Kidney (tissue), 14 donors: Measurements from ENCODE around the gene PGBD5. TPM values are rescaled to one million over a fixed set of nuclear protein-coding genes. Genes with fewer than 3 reads are reported as not detected.

Source experiments
- DNase-seq, 5 donors: peaks; one replicate each; pipeline ENCODE4 v3.0.0-alpha.2; 2013 to 2020
- FAIRE-seq: peaks from 2 replicates; lab custom pipeline; 2012; peaks lifted over from hg19 to GRCh38; lab: Jason Lieb, UNC
- H3K27ac ChIP-seq, 2 donors: one replicate each; pipeline ENCODE4 v1.7.0; 2013; ENCODE audit warnings: low read depth in 2 of 2, low read length in 2 of 2, inconsistent platforms in 1 of 2
- H3K27me3 ChIP-seq: one replicate; pipeline ENCODE4 v1.7.1; 2013; ENCODE audit warnings: low read length, inconsistent platforms; ENCODE audit not compliant: control insufficient read depth, insufficient read depth
- H3K36me3 ChIP-seq, 3 donors: one replicate each; pipeline versions ENCODE4 v1.7.0 to v1.7.1; 2013; ENCODE audit warnings: low read length in 3 of 3, control low read depth in 1 of 3, inconsistent platforms in 1 of 3; ENCODE audit not compliant: insufficient read depth in 3 of 3, control insufficient read depth in 2 of 3
- H3K4me1 ChIP-seq, 3 donors: one replicate each; pipeline versions ENCODE4 v1.7.0 to v1.7.1; 2013; ENCODE audit warnings: low read length in 3 of 3, inconsistent platforms in 1 of 3, low read depth in 1 of 3; ENCODE audit not compliant: control insufficient read depth in 2 of 3, insufficient read depth in 2 of 3
- H3K4me3 ChIP-seq, 3 donors: one replicate each; pipeline versions ENCODE4 v1.7.0 to v1.8.1; 2013; ENCODE audit warnings: low read length in 3 of 3, control low read depth in 1 of 3, inconsistent platforms in 1 of 3
- H3K9ac ChIP-seq, 3 donors: one replicate each; pipeline versions ENCODE4 v1.7.0 to v1.7.1; 2013; ENCODE audit warnings: low read length in 3 of 3, control low read depth in 1 of 3, inconsistent platforms in 1 of 3
- H3K9me3 ChIP-seq, 3 donors: one replicate each; pipeline versions ENCODE4 v1.7.0 to v1.7.1; 2013; ENCODE audit warnings: low read length in 3 of 3, control low read depth in 1 of 3, inconsistent platforms in 1 of 3; ENCODE audit not compliant: control insufficient read depth in 2 of 3, insufficient read depth in 1 of 3
- intact Hi-C: fragments of 100-400 bp; cut with DNase I; formaldehyde crosslinking; loops from one replicate; pipeline ENCODE4 v1.11.1; 2022
- polyA plus RNA-seq: library from polyadenylated mRNA; stranded (reverse); fragments of 350-450 nt; fragmentation: Illumina TruSeq; extraction: RNeasy Lipid Tissue Mini Kit (QIAGEN cat#74804); gene quantifications from one replicate; pipeline ENCODE4 v1.2.3, GENCODE V29; 2014; ENCODE audit warnings: low read depth, low replicate concordance; ENCODE audit not compliant: insufficient read depth
- total RNA-seq: library from RNA; stranded (reverse); fragmentation: NEBNext Ultra II Directional; extraction: Animal tissue kit (Norgen Biotek cat#: 25700); gene quantifications from one replicate; pipeline ENCODE4 v1.2.1, GENCODE V29; 2021
- TF ChIP-seq, protein P1 (sequence below): IDR thresholded peaks from 3 replicates; pipeline ENCODE4 v1.5.1; 2012; ENCODE audit warnings: mild to moderate bottlenecking, moderate library complexity, borderline replicate concordance; ENCODE audit not compliant: insufficient read depth; ENCODE audit errors: extremely low read depth
- donor health status: control.
- donor health status: control.
- donor health status: control.
- donor health status: control.
- donor health status: control.
- donor health status: DM: yes; HTN: yes; CAD: no.
- donor health status: Normal renal cell carcinoma (clear cell type).

Gene PGBD5
- total and polyA plus RNA-seq, 2 donors from 2014 or later, result 2.0 to 3.7 TPM

GRCh38 chr1:230361941-230362340 is 64.2 kb downstream of the PGBD5 start:
- no peaks in the 10 kb centered on the region for H3K4me1 ChIP-seq
- no peaks in the 10 kb centered on the region for H3K9me3 ChIP-seq
- FAIRE-seq (no peak), DNase-seq (no peak)
- no peak overlapping the region for H3K4me3 ChIP-seq
- no peak overlapping the region for H3K27ac ChIP-seq
- H3K27me3 ChIP-seq, result no peaks in the 10 kb centered on the region
- H3K36me3 ChIP-seq, result no peaks in the 10 kb centered on the region
- TF ChIP-seq, protein P1, sequence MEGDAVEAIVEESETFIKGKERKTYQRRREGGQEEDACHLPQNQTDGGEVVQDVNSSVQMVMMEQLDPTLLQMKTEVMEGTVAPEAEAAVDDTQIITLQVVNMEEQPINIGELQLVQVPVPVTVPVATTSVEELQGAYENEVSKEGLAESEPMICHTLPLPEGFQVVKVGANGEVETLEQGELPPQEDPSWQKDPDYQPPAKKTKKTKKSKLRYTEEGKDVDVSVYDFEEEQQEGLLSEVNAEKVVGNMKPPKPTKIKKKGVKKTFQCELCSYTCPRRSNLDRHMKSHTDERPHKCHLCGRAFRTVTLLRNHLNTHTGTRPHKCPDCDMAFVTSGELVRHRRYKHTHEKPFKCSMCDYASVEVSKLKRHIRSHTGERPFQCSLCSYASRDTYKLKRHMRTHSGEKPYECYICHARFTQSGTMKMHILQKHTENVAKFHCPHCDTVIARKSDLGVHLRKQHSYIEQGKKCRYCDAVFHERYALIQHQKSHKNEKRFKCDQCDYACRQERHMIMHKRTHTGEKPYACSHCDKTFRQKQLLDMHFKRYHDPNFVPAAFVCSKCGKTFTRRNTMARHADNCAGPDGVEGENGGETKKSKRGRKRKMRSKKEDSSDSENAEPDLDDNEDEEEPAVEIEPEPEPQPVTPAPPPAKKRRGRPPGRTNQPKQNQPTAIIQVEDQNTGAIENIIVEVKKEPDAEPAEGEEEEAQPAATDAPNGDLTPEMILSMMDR, result no peak
- H3K9ac ChIP-seq, result no peak overlapping the region
- intact Hi-C loops, result no loop called here

GRCh38 chr1:230359992-230360668 is 66.0 kb downstream of the PGBD5 start:
- H3K27me3 ChIP-seq, result no peaks in the 10 kb centered on the region
- TF ChIP-seq, protein P1, result no peak
- FAIRE-seq (no peak), DNase-seq (peak in 3 of 5 donors; percentile 18 to 60 (median 41))
- H3K27ac ChIP-seq, result no peak overlapping the region
- H3K9me3 ChIP-seq, result no peaks in the 10 kb centered on the region
- H3K9ac ChIP-seq, result no peak overlapping the region
- intact Hi-C loops, result no loop called here
- no peak overlapping the region for H3K4me3 ChIP-seq
- no peaks in the 10 kb centered on the region for H3K4me1 ChIP-seq
- H3K36me3 ChIP-seq, result no peaks in the 10 kb centered on the region

DNA sequence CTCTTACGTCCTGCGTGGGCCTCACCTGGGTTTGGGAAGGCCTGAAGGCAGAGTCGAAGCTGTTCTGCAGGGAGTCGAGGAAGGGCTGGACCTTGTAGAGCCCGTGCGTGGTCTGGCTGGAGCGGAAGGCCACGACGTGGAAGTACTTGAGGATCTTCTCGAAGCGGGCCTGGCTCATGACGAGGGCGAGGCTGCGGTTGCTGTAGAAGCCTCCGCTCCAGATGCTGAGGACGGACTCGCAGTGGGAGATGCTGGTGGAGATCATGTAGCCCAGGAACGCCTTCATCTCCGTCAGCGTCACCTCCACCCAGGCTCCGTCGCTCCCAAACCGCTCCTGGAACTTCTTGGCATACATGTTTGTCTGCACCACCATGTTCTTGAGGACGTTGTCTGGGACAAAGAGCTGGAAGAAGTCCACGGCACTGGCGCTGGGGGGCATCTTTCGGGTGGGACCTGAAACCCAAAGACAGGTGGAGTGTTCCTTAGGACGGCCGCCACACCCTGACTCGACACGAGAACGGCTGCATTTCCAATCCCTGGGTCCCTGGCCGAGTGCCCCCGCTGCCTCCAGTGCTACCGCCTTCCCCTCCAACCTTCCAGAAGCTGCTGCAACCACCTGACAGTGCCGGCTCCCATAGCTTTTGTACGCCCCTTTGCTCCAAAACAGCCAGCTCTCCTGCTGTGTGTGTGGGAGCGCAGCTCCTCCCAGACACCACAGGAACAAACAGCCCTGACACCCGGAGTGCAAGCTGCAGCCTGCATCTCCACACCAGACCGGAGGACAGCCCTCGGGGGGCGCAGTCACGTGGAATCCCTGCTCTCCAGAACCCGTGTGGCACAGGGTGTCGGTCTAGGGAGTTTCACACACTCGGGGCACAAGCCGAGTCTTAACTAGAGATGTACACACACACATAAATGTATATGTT is 69.0 kb downstream of the PGBD5 start:
- Histone ChIP-seq H3K4me1 (no peaks in the 10 kb centered on the region), H3K27me3 (no peaks in the 10 kb centered on the region), H3K36me3 (no peaks in the 10 kb centered on the region), H3K9ac (no peak overlapping the region), H3K9me3 (no peaks in the 10 kb centered on the region), H3K4me3 (no peak overlapping the region), H3K27ac (no peak overlapping the region)
- intact Hi-C loops, result no loop called here
- TF ChIP-seq, protein P1, result no peak
- DNase-seq (no peak), FAIRE-seq (no peak)
